HK-2 (cell line): ENCODE measurements around the gene REXO4.

Experiments
- DNase-seq: peaks from one replicate; pipeline ENCODE4 v3.0.0-alpha.2; 2018; ENCODE audit not compliant: unreplicated experiment

The REXO4 gene

DNA sequence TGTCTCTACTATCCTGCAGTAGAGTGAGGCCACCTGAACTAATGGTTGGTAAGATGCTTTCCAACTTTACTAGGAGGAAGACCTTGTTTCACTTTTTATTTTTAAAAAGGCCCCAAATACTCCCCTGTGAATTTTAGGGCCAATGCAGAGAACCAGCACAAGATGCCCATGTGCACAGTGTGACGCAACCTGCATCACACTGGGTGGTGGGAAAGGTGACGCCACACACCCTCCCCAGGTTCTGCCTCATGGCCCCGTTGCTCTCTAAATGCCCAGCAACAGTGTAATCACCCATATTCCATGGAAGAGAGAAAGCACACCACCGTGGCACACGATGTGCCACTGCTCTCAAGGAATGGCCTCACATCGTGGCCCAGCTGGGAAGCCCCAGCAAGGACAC, 48.4 kb downstream of the REXO4 start:
- no peak for DNase-seq

GRCh38 chr9:133368249-133368881, 49.4 kb downstream of the REXO4 start:
- DNase-seq = no peak

- no peak for DNase-seq
Observed at GRCh38 chr9:133367778-133368177, 50.0 kb downstream of the REXO4 start.

DNA sequence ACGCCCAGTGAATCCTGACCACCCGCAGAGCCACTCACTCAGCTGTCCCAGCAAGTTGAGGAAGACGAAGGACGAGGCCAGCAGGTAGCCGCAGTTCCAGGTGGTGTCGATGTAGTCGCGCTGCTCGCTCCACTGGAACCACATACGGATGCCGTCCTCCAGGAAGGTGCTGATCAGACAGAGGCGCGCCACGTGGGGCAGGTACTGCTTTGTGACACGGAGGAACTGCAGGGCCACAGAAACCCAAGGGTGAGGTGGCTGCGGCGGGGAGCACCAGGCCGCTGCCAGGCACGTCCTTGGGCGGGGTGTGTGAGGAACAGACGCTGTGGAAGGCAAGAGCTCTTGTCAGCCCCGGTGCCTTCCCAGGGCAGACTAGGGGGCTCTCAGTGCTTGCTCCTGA, 50.6 kb downstream of the REXO4 start:
- no peak for DNase-seq

DNA sequence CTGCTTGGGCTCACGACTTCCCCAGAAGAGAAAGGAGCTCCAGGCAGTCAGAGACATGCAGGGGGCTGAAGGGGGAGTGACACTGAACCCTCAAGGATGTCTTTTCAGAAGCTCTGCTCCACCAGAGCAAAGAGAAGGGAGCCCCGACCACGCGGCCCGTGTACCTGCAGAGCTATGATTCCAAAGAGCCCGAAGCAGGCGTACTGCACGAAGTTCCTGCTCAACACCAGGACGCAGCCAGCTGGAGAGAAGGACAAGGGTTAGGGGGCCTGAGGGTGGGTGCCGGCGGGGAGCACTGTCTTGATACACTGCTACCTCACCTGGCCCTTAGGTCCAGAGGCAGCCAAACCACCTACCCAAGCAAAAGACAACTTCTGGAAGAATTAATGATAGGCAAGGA, 51.4 kb downstream of the REXO4 start:
- no peak for DNase-seq

- DNase-seq = no peak
Observed at GRCh38 chr9:133362359-133363044, 55.3 kb downstream of the REXO4 start.

DNA sequence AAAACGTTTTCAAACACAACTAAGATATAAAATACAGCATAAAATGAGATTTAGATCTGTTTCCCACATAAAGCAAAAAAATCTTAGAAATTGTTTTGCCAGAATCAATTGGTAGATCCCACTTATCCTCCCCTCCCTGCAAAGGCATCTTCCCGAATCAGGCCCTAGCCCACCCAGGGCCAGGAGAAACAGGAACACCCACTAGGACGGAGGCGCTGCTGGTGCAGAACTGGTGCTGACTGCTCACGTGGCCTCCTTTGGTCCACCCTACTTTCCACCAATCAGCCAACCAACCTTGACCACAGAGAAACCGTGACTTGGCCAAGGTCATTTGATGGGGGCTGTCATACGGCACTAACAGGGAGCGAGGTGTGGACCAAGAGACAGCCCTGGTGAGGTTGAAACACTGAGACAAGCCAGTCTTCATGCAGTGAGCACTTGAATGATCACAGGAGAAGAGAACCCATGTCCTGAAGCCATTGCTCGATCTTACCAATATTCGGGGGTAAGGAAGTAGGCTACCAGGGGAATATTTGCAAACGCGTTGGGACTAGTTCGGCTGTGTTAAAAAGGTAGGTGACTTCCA, 56.2 kb downstream of the REXO4 start:
- no peak for DNase-seq

DNA sequence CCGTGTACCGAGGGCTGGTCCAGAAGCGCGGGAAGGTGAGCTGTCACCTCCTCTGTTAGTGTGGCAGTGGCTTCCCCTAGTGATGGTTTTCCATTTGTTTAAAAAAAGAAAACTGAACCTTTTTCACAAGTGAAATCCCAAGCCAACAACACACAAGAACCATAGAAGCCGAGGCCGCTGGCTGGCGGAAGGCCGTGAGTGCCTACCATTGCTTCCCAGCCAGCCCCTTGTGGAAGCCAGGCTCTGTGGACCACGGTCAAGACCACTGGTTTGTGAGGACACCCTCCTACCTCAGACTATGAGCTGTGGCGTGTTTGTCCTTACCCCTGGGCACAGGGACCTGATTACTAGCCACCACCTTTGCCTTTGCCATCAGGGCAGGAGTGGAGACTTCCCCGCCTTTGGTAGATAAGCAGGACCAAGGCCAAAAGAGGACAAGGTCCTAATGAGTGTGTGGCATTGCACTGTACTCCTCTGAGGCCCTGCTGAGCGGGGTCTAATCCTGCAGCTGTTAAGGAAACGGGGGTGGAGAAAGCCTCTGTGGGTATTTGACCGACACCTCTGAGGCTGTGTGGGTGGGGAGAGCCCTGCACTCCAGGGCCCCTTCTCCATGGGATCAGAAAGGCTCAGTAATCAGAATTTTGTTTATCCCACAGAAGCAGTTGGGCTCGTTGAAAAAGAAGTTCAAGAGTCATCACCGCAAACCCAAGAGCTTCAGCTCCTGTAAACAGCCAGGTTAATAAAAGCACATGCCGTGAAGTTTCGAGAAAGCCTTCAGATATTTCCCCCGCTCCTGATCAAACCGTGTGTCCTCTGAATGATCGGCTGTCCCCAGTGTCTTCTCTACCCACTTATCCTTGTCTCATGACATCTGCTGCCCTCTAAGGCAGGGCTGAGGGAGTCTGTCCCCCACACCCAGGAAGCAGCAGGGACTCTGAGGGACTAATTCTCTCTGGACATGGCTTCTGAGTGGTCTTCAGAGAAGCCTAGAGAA, 57.1 kb downstream of the REXO4 start:
- DNase-seq = no peak

- no peak for DNase-seq
Observed at GRCh38 chr9:133359399-133360175, 58.2 kb downstream of the REXO4 start.

DNA sequence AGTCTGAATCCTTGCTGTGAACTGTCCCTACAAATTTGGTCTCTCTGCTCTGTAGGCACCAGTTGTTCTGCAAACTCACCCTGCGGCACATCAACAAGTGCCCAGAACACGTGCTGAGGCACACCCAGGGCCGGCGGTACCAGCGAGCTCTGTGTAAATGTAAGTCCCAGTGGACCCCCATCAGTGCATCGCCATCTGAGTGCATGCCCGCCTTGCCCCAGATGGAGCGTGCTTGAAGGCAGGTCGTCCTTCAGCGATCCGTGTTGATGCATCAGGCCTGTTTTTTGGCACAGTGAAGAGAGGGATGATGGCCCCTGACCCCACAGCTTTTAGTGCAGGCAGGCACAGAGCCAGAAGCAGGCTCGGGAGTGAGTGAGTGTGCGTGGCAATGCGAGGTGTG, 60.2 kb downstream of the REXO4 start:
- DNase-seq = no peak

DNA sequence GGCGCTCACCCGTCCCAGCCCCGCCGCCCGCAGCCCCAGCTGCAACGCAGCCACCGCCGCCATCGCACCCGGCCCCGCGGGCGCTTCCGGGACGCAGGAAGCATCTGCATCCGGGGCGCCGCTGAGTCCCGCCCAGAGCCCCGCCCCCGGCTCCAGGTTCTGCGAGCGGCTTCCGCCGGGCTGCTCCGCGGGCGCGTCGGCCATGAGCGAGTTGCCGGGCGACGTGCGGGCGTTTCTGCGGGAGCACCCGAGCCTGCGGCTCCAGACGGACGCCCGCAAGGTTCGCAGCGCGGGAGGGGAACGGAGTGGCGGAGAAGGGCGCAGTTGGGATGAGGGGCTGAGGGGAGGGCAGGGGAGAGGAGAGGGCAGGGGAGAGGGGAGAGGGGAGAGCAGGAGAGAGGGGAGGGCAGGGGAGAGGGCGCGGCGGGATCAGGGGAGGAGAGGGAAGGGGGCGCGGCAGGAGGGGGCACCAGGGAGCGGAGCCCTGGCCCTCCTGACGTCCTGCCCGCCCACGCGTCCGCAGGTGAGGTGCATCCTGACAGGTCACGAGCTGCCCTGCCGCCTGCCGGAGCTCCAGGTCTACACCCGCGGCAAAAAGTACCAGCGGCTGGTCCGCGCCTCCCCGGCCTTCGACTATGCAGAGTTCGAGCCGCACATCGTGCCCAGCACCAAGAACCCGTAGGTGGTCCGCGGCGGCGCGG, 61.3 kb downstream of the REXO4 start, which contains the start of the genes SURF1 and SURF2:
Gene SURF1, minus strand, starts transcription at position 97 of the 701 bp plus-strand sequence. Its CDS starts 34 bp downstream, at position 63.
Gene SURF2, plus strand, starts transcription at position 160 of the 701 bp plus-strand sequence. Its CDS starts 43 bp downstream, at position 203.
- peak; percentile 82 for DNase-seq
